Activated T-helper 17 cell treated with anti-CD3 and anti-CD28 coated beads, Interleukin-2, amount 50 U/mL, for 72 hours (primary cell): ENCODE results near the gene TRIP12. TPM values are rescaled to one million over a fixed set of nuclear protein-coding genes. Genes with fewer than 3 reads are reported as not detected.
"Not testable (repeated sequence)": the region's sequence is repeated elsewhere in the genome, so short reads cannot be mapped to it uniquely, and the experiment has no call there.

Source experiments
- ATAC-seq: fragments of 150-1000 bp; cut with Tn5 transposase; replicated peaks from 2 replicates; pipeline ENCODE4 v1.10.0; 2021; ENCODE audit warnings: mild to moderate bottlenecking, moderate library complexity
- H3K27ac Mint-ChIP-seq: one replicate; pipeline ENCODE4 v1.8.0; 2022; ENCODE audit warnings: mixed read lengths
- H3K27me3 Mint-ChIP-seq: one replicate; pipeline ENCODE4 v1.8.0; 2022; ENCODE audit warnings: mixed read lengths
- H3K36me3 Mint-ChIP-seq: one replicate; pipeline ENCODE4 v1.8.0; 2022; ENCODE audit warnings: low read depth, mild to moderate bottlenecking, mixed read lengths
- H3K4me1 Mint-ChIP-seq: one replicate; pipeline ENCODE4 v1.8.0; 2022; ENCODE audit warnings: mixed read lengths
- H3K4me3 Mint-ChIP-seq: one replicate; pipeline ENCODE4 v1.8.0; 2022; ENCODE audit warnings: mild to moderate bottlenecking, mixed read lengths
- H3K9me3 Mint-ChIP-seq: one replicate; pipeline ENCODE4 v1.8.0; 2022; ENCODE audit warnings: mixed read lengths
- total RNA-seq, 2 donors: library from RNA; stranded (reverse); gene quantifications; one replicate each; pipeline ENCODE4 v1.2.3, GENCODE V29; 2022

TRIP12 gene
- total RNA-seq, 2 donors from 2014 or later = 224 to 301 TPM

- Mint-ChIP-seq H3K4me1 (no peaks in the 10 kb centered on the region), H3K4me3 (no peak overlapping the region), H3K27ac (no peak overlapping the region), H3K9me3 (no peaks in the 10 kb centered on the region), H3K27me3 (no peaks in the 10 kb centered on the region), H3K36me3 (peaks cover 100% of the 10 kb centered on the region)
- ATAC-seq = no peak
These were observed 119.0 kb downstream of the TRIP12 start for GRCh38 chr2:229802785-229803184.

DNA sequence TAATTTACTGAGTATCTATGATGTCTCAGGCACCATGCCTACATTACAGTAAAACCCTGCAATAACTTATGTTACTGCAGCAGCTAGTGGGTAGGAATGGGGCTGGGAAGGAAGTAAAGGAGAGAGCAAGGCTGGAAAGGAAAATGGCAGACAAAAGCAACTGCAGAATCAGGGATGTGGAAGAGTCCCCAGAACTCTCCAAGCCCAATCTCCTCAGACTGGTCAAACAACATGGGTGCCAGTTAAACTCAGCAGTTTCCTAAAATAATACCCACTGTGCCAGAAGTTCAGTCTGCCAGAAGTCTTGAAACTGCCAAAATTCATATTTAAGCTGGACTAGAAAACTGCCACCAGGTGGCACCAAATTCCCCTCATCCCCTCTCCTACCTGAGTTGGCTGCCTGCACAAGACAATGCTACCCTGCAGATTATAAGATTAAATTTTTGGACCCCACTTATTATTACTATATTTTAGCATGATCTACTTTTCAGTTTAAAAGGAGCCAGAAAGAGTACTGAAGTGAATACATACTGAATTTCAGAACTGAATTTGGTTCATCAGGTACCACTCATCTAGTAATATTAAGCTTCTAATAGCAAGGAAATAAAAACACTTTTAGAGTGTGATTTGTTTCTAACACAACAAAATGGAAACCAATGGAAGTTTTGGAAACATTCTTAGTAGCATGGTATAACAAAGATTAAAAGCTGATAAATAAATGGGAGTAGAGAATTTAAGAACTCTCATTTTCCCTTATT is 120.6 kb downstream of the TRIP12 start:
- peak; percentile 57 for ATAC-seq
- no peaks in the 10 kb centered on the region for H3K4me1 Mint-ChIP-seq
- no peak overlapping the region for H3K4me3 Mint-ChIP-seq
- H3K27me3 Mint-ChIP-seq = no peaks in the 10 kb centered on the region
- H3K27ac Mint-ChIP-seq = no peak overlapping the region
- peaks cover 100% of the 10 kb centered on the region for H3K36me3 Mint-ChIP-seq
- H3K9me3 Mint-ChIP-seq = no peaks in the 10 kb centered on the region

DNA sequence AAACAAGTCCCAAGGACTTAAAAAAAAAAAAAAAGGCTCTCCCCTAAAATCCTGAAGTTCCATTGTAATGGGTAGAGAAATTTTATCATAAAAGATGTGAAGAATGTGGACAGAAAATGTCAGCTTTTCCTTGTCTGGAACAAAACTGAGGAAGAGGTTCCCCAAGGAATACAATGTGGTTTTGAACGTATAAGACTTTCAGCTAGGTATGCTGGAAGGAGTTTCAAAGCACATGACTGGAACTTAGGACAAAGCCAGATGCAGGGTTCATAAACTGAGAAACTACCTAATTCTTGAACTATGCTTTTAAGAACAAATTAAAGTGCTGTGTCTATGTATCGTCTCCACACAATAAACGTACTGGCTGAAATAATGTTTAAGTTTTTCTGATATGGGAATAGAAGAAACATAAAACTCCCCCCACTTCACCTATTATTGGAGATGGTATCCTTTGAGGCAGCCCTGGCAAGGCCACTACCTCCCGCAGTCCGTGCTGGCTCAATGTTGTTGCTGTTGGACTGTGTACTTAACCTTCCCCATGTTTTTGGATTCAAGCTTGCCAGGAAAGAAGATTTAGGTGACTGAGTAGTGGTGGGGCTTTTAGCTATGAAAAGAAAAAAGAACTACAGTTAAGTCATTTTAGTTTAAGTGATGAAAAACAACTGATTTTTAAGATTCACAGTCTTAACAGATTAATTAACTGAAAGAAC is 123.2 kb downstream of the TRIP12 start:
- ATAC-seq = no peak
- no peaks in the 10 kb centered on the region for H3K27me3 Mint-ChIP-seq

GRCh38 chr2:229795058-229795457 is 126.8 kb downstream of the TRIP12 start:
- H3K36me3 Mint-ChIP-seq = peaks cover 99% of the 10 kb centered on the region
- H3K4me3 Mint-ChIP-seq = no peak overlapping the region
- H3K27me3 Mint-ChIP-seq = no peaks in the 10 kb centered on the region
- H3K27ac Mint-ChIP-seq = no peak overlapping the region
- no peaks in the 10 kb centered on the region for H3K9me3 Mint-ChIP-seq
- H3K4me1 Mint-ChIP-seq = no peaks in the 10 kb centered on the region
- ATAC-seq = no peak

More for the DNA sequence above, 123.2 kb downstream of the TRIP12 start:
- no peaks in the 10 kb centered on the region for H3K4me1 Mint-ChIP-seq
- no peaks in the 10 kb centered on the region for H3K9me3 Mint-ChIP-seq
- peaks cover 99% of the 10 kb centered on the region for H3K36me3 Mint-ChIP-seq
- no peak overlapping the region for H3K4me3 Mint-ChIP-seq
- peak overlapping the region; percentile 8 for H3K27ac Mint-ChIP-seq

DNA sequence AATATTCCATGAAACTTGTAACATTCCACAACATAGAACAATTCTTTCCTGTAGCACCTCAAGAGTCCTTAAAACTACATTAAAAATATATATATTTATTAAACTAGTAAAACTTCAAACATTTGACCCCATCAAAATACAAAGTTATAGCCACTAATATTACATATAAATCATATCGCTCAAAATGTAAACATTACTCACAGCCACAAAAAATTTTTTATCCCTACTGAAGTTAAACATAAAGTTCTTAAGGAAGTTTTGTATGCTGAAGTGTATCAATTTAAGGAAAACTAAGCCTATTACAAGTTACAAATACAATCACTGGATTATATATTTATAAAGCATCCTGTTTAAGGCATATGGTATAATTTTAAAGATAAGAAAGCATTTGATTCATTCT is 127.2 kb downstream of the TRIP12 start:
- Mint-ChIP-seq H3K27ac (no peak overlapping the region), H3K4me1 (no peaks in the 10 kb centered on the region), H3K36me3 (peaks cover 99% of the 10 kb centered on the region), H3K9me3 (no peaks in the 10 kb centered on the region), H3K4me3 (no peak overlapping the region), H3K27me3 (no peaks in the 10 kb centered on the region)
- ATAC-seq = no peak

GRCh38 chr2:229786289-229786688 is 135.5 kb downstream of the TRIP12 start:
- peaks cover 100% of the 10 kb centered on the region for H3K36me3 Mint-ChIP-seq

DNA sequence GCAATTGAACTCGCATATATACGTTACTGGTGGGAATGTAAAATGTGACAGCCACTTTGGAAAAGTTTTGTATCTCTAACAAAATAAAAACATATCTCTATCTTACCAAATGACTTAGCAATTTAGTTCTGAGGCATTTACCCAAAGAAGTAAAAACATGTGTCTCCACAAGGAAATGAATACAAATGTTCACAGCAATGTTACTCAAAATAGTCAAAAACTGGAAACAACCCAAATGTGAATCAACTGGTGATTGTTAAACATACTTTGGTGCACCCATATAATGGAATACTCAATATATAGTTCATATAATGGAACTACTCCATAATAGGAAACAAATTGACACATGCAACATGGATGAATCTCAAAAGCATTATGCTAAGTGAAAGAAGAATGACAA is 137.0 kb downstream of the TRIP12 start:
- H3K27me3 Mint-ChIP-seq = no peaks in the 10 kb centered on the region
- peaks cover 10% of the 10 kb centered on the region for H3K4me1 Mint-ChIP-seq
- H3K9me3 Mint-ChIP-seq = no peaks in the 10 kb centered on the region
- no peak overlapping the region for H3K4me3 Mint-ChIP-seq
- ATAC-seq = no peak
- peaks cover 100% of the 10 kb centered on the region for H3K36me3 Mint-ChIP-seq
- no peak overlapping the region for H3K27ac Mint-ChIP-seq

More at GRCh38 chr2:229786289-229786688, 135.5 kb downstream of the TRIP12 start:
- not testable (repeated sequence) for H3K9me3 Mint-ChIP-seq, H3K4me1 Mint-ChIP-seq, H3K27ac Mint-ChIP-seq, ATAC-seq, H3K27me3 Mint-ChIP-seq, H3K4me3 Mint-ChIP-seq

GRCh38 chr2:229783108-229783721 is 138.6 kb downstream of the TRIP12 start:
- Mint-ChIP-seq H3K36me3 (peaks cover 100% of the 10 kb centered on the region), H3K27me3 (no peaks in the 10 kb centered on the region), H3K27ac (no peak overlapping the region), H3K9me3 (no peaks in the 10 kb centered on the region), H3K4me3 (no peak overlapping the region), H3K4me1 (peaks cover 13% of the 10 kb centered on the region)
- ATAC-seq = no peak

- peaks cover 100% of the 10 kb centered on the region for H3K36me3 Mint-ChIP-seq
- H3K4me1 Mint-ChIP-seq = peaks cover 22% of the 10 kb centered on the region
- no peaks in the 10 kb centered on the region for H3K27me3 Mint-ChIP-seq
- peak overlapping the region; percentile 30 for H3K27ac Mint-ChIP-seq
- peak; percentile 53 for ATAC-seq
- no peaks in the 10 kb centered on the region for H3K9me3 Mint-ChIP-seq
- H3K4me3 Mint-ChIP-seq = no peak overlapping the region
These were observed 140.7 kb downstream of the TRIP12 start for GRCh38 chr2:229780856-229781773.

GRCh38 chr2:229779650-229780049 is 142.2 kb downstream of the TRIP12 start:
- Mint-ChIP-seq H3K36me3 (peaks cover 100% of the 10 kb centered on the region), H3K9me3 (no peaks in the 10 kb centered on the region), H3K4me3 (no peak overlapping the region), H3K4me1 (peaks cover 22% of the 10 kb centered on the region), H3K27ac (no peak overlapping the region), H3K27me3 (no peaks in the 10 kb centered on the region)
- ATAC-seq = no peak

DNA sequence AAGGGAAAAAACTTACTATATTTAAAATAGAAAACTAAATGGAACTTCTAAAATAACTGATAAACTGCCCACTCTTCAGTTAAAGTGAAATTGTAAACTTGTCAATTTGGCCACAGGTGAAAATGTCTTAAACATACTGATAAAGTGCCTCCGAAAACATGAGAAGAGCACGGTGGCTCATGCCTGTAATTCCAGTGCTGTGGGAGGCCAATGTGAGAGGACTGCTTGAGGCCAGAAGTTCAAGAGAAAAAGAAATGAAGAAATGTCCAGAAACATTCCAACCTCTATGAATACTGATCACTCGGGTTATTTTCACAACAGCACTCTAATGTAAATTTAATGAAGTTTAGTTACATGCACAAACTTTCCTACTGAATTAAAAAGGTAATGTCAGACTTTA is 144.1 kb downstream of the TRIP12 start:
- ATAC-seq = no peak
- H3K27ac Mint-ChIP-seq = no peak overlapping the region

DNA sequence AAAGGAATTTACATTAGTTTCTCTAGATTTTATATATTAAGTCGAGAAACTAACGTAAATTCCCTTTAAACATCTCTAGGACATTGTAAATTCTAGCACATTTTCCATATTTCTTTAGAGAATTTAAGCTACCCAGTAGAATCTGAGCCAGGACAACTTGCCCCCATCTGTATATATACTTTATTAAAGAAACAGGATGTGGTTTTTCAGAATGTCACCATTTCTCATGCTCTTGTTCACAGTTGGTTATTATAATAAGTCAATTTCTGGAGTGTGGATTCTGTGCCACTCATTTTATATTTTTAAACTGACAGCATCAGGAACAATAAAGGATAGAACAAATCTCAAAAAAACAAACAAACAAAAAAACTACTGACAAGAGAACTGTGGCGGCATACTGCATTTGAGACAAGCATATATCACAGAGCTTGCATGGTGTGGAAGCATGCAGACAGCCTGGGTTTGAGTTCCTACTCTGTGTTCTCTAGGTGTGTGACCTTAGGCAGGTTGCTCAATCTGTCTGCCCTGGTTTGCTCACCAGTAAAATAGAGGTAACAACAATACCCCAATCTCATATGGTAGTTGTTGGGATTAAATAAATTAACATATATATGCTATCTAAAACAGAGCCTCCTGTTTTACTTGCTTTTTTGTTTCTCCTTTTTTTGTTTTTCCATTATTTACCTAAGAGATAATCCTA is 146.0 kb downstream of the TRIP12 start:
- peaks cover 100% of the 10 kb centered on the region for H3K36me3 Mint-ChIP-seq
- H3K4me1 Mint-ChIP-seq = peaks cover 17% of the 10 kb centered on the region
- H3K4me3 Mint-ChIP-seq = no peak overlapping the region
- no peaks in the 10 kb centered on the region for H3K9me3 Mint-ChIP-seq
- no peak for ATAC-seq
- peak overlapping the region; percentile 1 for H3K27ac Mint-ChIP-seq
- H3K27me3 Mint-ChIP-seq = no peaks in the 10 kb centered on the region

More for the DNA sequence above, 144.1 kb downstream of the TRIP12 start:
- peaks cover 100% of the 10 kb centered on the region for H3K36me3 Mint-ChIP-seq
- no peak overlapping the region for H3K4me3 Mint-ChIP-seq
- peaks cover 18% of the 10 kb centered on the region for H3K4me1 Mint-ChIP-seq
- no peaks in the 10 kb centered on the region for H3K9me3 Mint-ChIP-seq
- H3K27me3 Mint-ChIP-seq = no peaks in the 10 kb centered on the region

GRCh38 chr2:229774237-229774636 is 147.6 kb downstream of the TRIP12 start:
- H3K4me1 Mint-ChIP-seq = peaks cover 10% of the 10 kb centered on the region
- no peak overlapping the region for H3K4me3 Mint-ChIP-seq
- peaks cover 100% of the 10 kb centered on the region for H3K36me3 Mint-ChIP-seq
- no peak overlapping the region for H3K27ac Mint-ChIP-seq
- no peaks in the 10 kb centered on the region for H3K27me3 Mint-ChIP-seq
- ATAC-seq = no peak
- H3K9me3 Mint-ChIP-seq = no peaks in the 10 kb centered on the region
